ENCODE measurements around the gene CATSPER1.

Gene CATSPER1

GRCh38 chr11:66063900-66064299, 37.6 kb upstream of the CATSPER1 start:
- DNase-seq (ENCODE audit: insufficient read length, low spot score) = no peak
- no peak for FAIRE-seq
- TF ChIP-seq, protein P1, sequence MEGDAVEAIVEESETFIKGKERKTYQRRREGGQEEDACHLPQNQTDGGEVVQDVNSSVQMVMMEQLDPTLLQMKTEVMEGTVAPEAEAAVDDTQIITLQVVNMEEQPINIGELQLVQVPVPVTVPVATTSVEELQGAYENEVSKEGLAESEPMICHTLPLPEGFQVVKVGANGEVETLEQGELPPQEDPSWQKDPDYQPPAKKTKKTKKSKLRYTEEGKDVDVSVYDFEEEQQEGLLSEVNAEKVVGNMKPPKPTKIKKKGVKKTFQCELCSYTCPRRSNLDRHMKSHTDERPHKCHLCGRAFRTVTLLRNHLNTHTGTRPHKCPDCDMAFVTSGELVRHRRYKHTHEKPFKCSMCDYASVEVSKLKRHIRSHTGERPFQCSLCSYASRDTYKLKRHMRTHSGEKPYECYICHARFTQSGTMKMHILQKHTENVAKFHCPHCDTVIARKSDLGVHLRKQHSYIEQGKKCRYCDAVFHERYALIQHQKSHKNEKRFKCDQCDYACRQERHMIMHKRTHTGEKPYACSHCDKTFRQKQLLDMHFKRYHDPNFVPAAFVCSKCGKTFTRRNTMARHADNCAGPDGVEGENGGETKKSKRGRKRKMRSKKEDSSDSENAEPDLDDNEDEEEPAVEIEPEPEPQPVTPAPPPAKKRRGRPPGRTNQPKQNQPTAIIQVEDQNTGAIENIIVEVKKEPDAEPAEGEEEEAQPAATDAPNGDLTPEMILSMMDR (IDR thresholded peaks at IDR 0.05; ENCODE audit: insufficient read depth, missing control alignments) = no peak

GRCh38 chr11:66062408-66062807, 36.1 kb upstream of the CATSPER1 start:
- DNase-seq (ENCODE audit: insufficient read length, low spot score) (no peak), FAIRE-seq (no peak)
- TF ChIP-seq, protein P1 (IDR thresholded peaks at IDR 0.05; ENCODE audit: insufficient read depth, missing control alignments) = no peak

- no peak for DNase-seq (ENCODE audit: insufficient read length, low spot score)
- TF ChIP-seq, protein P1 (IDR thresholded peaks at IDR 0.05; ENCODE audit: insufficient read depth, missing control alignments) = no peak
- no peak for FAIRE-seq
Measured at GRCh38 chr11:66061268-66061667, 35.0 kb upstream of the CATSPER1 start.

GRCh38 chr11:66059966-66060680, 33.8 kb upstream of the CATSPER1 start:
- no peak for DNase-seq (ENCODE audit: insufficient read length, low spot score)
- FAIRE-seq = no peak
- TF ChIP-seq, protein P1 (IDR thresholded peaks at IDR 0.05; ENCODE audit: insufficient read depth, missing control alignments) = no peak

DNA sequence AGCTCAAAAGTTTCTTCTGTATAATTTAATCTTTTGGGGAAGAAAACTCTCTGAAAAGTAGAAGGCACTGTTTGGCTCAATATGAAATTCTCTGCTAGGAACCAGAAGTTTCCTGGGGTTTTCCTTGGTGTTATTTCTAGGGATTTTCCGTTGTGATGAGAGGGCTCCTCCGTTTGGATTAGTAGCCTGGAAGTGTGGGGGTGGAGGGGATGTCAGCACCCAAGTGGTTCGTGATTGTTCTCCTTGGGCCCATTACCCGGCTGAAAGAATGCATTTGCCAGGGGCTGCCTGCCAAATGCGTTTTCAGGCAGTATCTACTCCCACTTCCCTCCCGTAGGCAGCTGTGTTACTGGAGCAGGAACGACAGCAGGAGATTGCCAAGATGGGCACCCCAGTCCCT, 30.2 kb upstream of the CATSPER1 start:
- no peak for FAIRE-seq

GRCh38 chr11:66055021-66055420, 28.7 kb upstream of the CATSPER1 start:
- FAIRE-seq (no peak), DNase-seq (ENCODE audit: insufficient read length, low spot score) (no peak)
- TF ChIP-seq, protein P1 (IDR thresholded peaks at IDR 0.05; ENCODE audit: insufficient read depth, missing control alignments) = no peak

More for the DNA sequence above, 30.2 kb upstream of the CATSPER1 start:
- no peak for DNase-seq (ENCODE audit: insufficient read length, low spot score)
- TF ChIP-seq, protein P1 (IDR thresholded peaks at IDR 0.05; ENCODE audit: insufficient read depth, missing control alignments) = no peak

DNA sequence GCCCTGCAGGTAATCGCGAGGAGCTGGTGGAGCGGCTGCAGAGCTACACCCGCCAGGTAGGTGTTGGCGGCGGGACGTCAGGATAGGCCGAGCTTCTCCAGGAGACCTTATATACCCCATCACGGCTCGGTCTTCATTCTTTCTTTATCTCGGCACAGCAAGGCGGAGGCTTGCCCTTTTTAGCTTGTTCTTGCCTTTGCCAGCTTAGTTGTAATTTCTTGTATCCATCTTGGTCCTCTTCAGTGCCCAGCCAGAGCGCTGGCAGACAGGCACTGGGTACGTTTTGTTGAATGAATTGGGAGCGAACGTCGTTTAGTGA, 26.3 kb upstream of the CATSPER1 start:
- TF ChIP-seq, protein P1 (IDR thresholded peaks at IDR 0.05; ENCODE audit: insufficient read depth, missing control alignments) = no peak
- no peak for FAIRE-seq
- DNase-seq (ENCODE audit: insufficient read length, low spot score) = no peak

Measured in D721Med (cell line).